Ovary (tissue), 3 donors: ENCODE results near the gene STX5.

Source experiments
- CTCF ChIP-seq, 3 donors: fragments of 450-650 bp in 2 of 3; fragments of 200-600 bp in 1 of 3; IDR thresholded peaks; one replicate each; pipeline versions ENCODE4 v1.5.1 to v1.8.0; 2016 to 2022; ENCODE audit warnings: antibody characterized with exemption in 3 of 3, mild to moderate bottlenecking in 1 of 3
- EP300 ChIP-seq: sonication (generic); formaldehyde crosslinking; IDR thresholded peaks from one replicate; pipeline ENCODE4 v1.6.1; 2017; ENCODE audit warnings: antibody characterized with exemption
- POLR2A ChIP-seq: fragments of 450-650 bp; IDR thresholded peaks from one replicate; pipeline ENCODE4 v1.6.1; 2017; ENCODE audit warnings: antibody characterized with exemption, mild to moderate bottlenecking, moderate library complexity
- donor health status: DM: no; HTN: no; CAD: no.

- TF ChIP-seq CTCF (IDR thresholded peaks at IDR 0.05) (no peak), POLR2A (no peak), EP300 (no peak)
These were observed 20.1 kb upstream of the STX5 start for GRCh38 chr11:62851807-62852522.
